H54 (cell line): Measurements from ENCODE around the gene PAX6.

ENCODE experiments used
- DNase-seq: peaks from one replicate; pipeline ENCODE4 v3.0.0; 2011; ENCODE audit warnings: low spot score, mixed read lengths; ENCODE audit not compliant: insufficient read length
- FAIRE-seq: peaks from 3 replicates; lab custom pipeline; 2011; peaks lifted over from hg19 to GRCh38; lab: Jason Lieb, UNC
- POLR2A ChIP-seq: IDR thresholded peaks from 2 replicates; pipeline ENCODE4 v1.6.1; 2011; ENCODE audit warnings: low read depth, mild to moderate bottlenecking, low read length

Gene PAX6

DNA sequence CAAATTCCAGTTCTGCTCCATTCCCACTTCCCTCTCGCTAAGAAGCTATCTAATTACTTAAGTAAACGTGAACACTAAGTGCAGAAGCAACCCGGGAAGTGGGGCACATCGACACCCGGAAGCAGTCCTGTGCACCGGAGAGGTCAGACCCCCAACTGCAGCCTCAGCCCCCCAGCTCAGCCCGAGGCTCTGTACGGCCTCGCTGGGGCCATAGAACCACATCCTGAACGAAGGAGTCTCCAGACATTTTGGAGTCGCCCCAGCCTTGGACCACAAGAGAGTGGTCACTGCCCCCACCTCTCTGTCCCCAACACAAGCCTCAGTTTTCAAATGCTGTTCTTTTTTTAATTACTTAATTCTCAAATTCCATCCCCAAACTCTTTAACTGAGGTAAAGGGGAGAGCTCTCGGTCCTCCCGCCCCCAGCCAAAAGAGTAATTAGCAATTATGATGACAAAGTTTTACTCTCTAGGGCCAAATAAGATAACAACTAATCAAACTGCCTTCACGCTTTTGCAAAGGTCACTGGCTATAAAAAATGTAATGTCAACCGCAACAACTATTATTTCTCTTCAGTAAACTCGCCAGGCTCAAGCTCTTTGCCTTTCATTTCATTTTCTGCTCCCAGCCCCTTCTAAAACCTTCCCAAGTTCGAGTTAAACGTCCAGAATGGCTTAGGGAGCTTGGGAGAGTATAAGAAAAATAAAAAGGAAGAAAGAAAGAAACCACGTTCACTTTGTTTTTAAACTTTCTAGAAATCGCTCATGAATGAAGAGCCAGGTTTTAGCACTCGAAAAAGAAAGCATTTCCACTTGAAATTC is 2.2 kb downstream of the PAX6 start:
- DNase-seq (no peak), FAIRE-seq (no peak)
- TF ChIP-seq POLR2A, result no peak

DNA sequence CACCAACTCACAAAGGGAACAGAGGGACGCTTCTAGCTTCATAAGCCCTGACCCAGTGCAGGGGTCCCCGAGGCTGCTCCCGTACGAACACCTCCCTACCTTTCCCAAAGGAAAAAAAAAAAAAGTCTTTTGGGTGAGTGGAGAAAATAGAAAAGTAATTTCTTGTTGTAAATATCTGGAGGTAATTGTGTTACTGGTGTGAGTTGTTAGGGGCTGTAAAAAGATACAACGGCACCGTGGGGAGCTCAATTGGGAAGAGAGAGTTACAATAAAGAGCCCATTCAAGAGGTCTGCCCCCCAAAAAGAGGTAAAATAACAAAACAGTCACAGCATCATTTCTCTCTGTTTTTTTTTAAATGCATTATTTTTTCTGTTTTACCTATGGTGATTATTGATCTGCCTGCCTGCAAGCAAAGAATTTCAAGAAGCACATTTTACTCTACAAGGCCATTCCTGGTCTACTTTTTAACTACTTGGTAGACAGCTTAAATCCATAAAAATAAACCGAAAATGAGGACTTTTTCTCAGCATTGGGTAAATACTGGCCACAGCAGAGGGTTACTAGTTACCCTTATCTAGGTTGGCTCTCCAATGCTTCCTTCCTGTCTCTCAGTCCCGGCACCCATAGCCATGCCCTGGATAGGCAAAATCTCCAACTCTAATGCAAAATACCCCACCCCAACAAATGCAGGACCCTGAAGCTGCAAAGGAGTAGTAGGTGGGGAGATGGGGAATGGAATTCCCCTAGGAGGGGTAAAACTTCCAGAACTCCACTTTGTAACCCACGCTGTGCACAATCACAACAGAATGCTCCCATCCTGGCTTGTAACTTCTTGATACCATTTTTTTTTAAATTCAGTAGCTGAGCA is 3.1 kb downstream of the PAX6 start:
- TF ChIP-seq POLR2A, result no peak
- FAIRE-seq (no peak), DNase-seq (no peak)

DNA sequence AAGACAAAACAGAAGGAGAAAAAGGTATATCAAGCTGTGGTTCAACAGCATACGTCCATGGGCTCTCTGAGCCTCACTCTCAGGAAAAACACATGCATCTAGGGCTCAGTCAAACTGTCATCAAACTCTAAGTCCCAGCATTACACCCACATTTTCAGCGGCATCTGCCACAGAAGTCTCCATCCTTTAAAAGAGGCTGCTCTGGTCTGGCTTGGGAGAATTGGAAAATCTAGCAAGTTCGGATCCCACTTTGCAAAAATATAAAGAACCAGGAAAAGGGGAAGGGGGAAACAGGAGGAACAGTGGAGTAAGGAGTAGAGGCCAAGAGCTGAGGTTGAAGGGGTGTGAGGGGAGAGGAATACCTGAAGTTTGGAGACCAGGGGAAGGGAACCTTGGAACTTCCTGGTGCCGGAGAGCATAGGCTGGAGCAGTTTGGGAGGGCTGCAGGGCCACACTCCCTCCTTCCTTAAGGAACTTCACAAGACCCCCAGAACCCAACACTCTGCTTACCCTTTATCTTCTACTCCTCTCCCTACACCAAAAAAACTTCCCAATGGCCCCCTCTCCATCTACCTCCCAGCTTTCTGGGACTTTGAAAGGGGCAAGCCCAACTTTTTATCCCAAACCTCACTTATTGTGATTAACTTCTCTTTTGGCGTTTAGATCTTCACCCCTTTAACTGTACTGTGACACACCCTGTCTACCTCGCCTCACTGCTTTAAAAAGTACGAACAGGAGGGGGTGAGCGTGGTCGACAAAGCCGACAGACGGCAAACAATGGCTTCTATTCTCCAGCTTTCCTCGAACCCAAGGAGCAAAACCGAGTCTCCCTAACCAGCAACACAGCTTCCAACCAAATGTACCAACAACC is 4.0 kb downstream of the PAX6 start:
- DNase-seq (no peak), FAIRE-seq (no peak)
- no peak for TF ChIP-seq POLR2A

DNA sequence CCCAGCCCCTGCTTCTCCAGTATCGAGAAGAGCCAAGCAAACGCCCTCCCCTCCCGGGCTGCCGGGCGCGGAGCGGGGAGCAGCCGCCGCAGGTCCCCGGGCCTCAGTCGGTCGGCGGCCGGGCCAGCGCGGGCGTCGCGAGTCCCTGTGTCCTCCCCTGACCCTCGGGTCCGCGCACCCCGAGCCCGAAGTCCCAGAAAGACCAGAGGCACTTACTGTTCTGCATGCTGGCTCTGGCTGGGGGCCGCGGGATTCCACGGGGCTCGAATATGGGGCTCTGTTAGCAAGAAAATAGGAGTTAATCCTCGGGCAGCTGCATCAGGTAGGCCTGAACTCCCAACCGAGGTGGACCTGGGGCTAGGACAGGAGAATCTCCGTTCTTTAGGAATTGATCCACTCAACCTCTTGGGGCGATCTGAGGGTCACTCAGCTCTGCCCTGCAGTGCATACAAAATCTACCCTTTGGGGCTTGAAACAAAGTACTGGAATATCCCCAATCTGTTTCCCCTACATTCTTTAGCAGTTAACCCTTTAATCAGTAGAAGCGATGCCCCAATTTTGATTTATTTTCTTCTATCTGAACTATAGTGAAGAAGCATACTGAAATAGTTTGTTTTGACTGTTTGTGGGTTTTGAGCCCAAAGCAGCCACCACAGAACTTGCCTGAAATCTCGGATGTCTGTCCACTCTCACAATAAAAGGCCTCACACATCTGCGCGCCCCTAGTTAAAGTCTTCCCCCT is 4.8 kb downstream of the PAX6 start:
- TF ChIP-seq POLR2A, result no peak
- no peak for DNase-seq
- no peak for FAIRE-seq

DNA sequence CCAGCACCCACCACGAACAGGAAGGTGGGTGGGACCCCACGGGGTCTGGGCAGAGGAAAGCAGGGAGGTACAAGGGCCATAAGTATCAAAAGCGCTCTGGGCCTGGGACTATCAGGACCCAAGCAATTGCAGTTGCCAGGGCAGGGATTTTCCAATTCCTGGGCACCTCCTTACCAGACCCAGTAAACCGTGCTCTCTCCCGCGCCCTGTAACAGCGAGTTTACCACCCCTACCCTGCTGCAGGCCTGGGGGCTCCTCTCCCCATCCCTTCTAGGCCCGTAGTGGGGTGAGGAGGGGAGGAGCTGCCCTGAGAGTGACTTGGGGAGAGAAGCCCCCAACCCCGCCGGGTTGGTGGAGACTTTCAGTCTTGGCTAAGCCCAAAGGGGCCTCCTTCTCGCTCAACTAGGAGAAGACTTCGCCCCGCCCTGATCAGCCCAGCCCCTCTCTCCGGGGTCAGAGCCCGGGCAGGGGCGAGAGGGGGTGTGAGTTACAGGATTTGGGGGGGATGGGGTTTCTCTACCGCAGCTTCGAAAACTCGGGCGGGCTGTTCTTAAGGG is 5.4 kb downstream of the PAX6 start:
- TF ChIP-seq POLR2A, result no peak
- DNase-seq, result no peak
- no peak for FAIRE-seq

DNA sequence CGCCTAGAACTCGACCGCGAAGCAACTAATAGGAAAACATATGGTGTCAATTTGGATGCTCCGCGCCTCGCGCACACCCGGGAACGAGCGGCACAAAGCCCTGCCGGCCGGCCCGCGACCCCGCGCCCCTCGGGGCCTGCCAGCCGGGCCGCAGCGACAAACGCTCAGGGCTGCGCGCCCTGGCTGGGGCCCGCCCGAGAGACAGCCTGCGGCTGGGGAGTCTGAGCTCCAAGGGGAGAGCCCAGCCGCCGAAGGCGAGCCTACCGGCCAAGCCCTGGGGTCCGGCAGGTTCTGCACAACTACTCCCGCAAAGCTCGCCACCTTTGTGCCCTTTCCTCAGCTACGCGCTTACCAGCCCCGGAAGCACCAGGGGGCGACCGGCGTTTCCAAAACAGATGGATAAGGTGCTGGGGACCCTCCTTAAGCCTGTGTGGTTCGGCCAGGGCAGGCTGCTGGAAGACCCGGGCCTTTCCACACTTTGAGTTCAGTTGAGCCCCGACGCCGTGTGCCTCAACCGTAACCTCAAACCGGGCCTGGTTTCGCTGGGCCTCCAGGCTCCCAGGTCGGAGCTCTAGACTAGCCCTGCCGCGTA is 6.0 kb downstream of the PAX6 start:
- DNase-seq (no peak), FAIRE-seq (no peak)
- no peak for TF ChIP-seq POLR2A

DNA sequence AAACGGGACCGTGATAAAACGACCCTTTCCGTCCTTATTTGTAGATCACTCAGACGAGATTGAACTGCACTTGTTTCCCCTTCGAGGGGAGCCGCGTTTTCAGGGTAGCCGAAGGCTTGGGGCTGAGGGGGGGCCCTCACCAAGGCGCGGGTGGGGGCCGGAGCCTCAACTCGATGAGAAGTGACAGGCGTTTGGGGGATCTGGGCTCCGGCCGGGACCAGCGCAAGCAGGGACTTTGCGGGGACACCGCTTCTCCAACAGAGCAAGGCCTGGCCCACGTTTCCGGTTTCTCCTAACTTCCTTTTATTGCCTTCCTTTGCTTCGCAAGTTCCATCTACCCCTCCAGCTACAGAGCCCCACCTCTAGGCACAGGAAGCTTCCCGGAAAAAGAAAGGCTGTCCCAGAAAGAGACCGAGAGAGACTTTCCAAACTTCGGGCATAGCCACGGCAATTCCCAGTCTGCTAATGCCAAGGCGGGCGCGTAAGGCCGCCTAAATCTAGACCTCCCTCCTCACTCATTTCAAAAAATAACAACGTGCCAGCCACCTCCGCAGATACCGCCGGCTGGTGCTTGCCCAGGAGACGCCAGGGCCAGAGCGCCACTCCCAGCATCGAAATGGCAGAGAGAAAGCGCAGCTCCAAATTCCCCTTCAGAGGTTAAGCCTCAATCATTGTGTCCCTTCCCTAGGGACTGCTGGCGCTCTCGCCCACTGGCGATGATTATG is 6.6 kb downstream of the PAX6 start:
- FAIRE-seq, result no peak
- no peak for TF ChIP-seq POLR2A
- no peak for DNase-seq

DNA sequence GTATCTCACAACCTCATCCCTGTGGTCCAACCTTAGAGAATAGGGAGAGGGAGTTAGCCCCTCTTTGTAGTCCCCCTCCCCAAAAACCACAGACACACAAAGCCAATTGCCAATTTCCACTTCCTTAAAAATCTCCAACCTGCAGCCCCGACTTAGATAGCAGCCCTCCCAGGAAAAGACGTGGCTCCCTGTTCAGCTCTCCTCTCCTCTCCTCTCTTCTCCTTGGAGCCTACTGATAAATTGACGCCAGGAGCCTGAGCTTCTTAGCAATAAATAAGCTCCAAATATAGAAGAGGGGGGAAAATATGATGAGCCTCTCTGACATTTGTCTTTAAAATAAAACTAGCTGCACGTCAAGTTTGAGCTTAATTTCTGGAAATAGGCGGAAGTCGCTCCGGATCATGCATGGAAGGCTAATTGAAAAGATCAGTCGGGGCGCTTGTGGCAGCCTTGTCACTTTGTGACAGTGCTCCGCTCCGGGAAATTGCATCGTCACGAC is 7.3 kb downstream of the PAX6 start:
- DNase-seq, result no peak
- no peak for TF ChIP-seq POLR2A
- no peak for FAIRE-seq

DNA sequence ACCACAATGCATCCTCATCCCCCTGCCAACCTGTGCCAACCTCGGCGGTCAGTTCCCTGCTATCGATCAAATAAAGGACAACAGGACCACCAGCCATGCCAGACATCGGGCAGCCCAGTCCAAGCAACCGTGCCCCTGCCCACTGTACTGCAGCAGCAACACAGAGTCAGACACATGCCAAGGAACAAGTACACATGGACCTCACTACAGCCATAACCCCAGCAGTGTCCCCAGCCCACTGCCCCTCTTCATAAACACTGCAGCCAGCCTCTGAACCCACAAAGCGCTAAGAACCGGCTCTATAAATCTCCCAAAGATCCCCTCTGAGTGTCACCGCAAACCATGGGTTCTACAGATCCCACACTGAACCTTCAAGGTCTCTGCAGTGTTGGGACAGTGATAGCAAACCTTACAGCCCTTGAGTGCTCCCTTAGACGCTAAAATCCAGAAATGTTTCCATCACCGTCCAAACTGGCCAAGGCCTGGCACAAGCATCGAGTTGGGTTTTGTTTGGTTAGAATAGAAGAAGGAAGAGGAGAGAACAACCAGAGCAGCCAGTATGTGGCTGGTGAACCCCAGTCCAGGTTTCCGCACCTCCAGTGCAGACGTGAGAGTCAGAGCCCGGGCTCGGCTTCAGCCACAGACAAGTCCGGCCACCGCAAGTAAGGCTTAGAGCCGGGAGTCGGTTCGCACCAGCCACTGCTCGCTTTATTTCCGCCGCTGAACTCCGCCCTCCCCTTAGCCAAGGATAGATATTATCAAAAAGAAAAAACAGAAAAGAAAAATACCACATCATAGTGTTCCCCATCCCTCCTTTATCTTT is 7.9 kb downstream of the PAX6 start:
- DNase-seq, result no peak
- no peak for FAIRE-seq

DNA sequence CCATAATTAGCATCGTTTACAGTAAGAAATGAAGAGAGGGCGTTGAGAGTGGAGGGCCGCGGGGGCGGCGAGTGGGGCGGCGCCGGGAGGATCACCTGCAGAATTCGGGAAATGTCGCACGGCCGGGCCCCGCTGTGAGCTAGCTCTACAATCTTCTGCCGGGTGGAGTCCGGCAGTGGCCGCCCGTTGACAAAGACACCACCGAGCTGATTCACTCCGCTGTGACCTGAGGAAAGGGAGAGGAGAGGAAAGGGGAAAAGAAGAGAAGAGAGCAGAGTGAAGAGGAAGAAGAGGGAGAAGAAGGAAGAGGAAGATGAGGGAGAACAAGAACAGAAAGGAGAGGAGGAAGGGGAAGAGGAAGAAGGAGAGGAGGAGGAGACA is 8.5 kb downstream of the PAX6 start:
- FAIRE-seq, result no peak
- TF ChIP-seq POLR2A, result no peak
- DNase-seq, result no peak

More for the DNA sequence above, 7.9 kb downstream of the PAX6 start:
- no peak for TF ChIP-seq POLR2A
